GM10847 (cell line): ENCODE data around the gene VSIG2.

Experiments used
- POLR2A ChIP-seq: IDR thresholded peaks from 2 replicates; pipeline ENCODE4 v1.6.1; 2011; ENCODE audit not compliant: insufficient read length; ENCODE audit errors: extremely low read depth

The VSIG2 gene

DNA sequence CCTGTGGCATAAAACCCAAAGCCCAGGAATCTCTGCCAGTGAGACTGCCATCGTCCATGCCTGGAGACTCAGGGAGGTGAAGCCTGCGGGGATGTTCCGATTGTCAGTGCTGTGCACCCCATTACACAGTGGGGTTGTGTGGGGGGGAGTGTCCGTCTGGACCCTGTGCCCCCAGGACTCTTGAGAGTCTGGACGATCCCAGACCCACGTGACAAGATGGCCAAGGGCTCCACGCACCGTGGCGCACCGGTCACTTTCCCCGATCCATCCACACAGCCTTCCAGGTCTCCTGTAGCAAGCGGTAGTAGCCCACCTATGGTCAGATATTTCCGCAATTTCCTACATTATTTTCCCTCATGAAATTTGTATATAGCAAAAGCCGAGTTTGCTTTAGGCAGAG, 33.3 kb downstream of the VSIG2 start:
- no peak for TF ChIP-seq POLR2A

DNA sequence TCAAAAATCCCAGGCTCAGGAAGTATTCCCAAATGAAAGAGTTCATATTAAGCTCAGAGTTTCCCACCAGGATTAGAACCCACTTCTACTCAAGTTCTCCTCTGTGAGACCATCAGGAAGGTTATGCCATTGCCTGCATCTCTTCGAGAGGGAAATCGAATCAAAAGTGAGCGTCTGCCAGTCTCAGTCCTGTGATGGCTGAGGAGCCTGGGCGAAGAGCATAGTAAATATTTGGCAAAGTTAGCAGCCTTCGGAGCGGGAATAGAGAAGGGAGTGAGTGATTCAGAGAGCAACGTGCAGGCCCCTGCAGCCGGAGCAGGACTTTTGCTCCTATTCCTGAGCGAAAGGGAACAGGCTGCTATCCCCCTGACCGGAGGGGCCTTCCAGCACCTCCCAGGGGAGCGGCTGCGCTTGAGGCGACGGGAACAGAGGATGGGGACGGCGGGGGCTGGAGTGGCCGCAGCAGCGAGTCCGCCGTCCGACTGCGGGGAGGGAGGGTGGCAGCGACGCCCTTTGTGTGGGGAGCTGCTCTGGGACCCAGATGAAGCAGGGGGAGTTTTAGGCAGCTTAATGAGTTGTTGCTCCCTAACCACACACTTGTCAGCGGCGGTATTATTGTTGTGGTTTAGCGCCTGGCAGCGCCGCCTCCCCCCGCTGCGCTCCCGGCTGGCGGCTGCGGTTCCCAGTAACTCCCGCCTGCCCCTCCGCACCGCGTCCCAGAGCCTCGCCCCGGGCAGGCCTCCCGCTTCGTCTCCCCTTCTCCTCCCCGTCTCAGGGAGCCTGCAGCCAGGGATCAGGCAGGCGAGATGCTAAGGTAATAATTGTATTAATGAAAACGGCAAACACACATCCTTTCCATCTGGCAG, 34.0 kb downstream of the VSIG2 start:
- no peak for TF ChIP-seq POLR2A

DNA sequence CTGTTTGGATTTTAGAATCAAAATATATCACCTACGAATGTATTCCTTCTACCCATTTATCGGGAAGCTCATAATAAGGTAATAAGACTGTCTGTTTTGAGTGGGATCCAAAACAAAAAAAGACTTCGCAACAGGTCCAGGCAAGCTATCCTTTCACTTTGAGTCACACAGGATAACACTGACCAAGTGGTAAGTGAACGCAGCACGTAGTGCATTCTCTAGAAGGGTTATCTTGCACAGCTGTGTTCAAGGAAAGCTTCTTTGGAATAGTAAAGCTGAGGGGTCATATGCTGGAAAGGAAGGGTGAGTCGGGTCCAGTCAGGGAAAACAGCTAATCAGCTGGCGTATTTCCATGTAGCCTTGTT, 34.7 kb downstream of the VSIG2 start:
- TF ChIP-seq POLR2A = no peak

DNA sequence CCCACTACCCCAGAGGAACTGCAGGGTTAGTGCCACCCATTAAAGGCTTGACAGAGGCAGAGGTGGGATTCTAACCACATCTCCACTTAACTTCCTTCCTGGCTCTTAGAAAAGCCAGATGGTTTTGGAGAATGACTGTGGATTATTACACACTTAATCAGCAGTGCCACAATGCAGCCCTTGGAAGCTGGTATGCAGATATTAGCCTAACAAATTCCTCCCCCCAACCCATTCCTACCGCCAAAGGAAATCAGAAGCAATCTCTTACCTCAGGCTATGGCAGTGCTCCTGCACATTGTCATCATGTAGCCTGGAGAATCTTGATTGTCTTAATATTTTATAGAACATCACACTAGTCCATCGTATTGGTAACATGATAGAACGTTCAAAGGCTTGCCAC, 35.5 kb downstream of the VSIG2 start:
- no peak for TF ChIP-seq POLR2A

DNA sequence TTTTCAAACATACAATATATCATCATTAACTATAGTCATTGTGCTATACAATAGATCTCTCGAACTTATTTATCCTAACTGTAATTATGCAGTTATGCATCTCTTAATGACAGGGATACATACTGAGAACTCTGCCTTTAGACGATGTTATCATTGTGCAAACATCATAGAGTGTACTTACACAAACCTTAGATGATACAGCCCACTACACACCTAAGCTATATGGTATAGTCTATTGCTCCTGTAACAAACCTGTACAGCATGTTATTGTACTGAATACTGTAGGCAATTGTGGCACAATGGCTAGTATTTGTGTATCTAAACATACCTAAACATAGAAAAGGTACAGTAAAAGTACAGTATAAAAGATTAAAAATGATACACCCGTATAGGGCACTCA, 39.7 kb downstream of the VSIG2 start:
- TF ChIP-seq POLR2A = no peak

DNA sequence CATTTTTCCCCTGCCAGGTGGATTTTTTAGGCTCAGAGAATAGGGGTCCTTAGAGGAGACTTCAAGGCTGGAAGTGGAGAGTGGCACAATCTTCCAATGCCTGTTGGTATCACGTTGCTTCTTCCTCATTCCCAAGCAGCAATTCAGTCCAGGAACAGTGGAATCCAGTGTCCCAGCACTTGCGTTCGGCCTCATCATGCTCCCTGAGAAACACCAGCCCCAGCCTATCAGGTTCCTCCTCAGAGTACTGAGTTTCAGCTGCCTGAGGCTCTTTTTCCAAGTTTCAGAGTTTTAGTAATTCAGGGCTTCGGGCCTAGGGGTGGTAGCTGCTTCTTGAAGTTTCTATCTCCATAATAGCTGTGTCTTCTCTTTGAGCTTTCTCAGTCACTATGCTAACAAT, 44.2 kb downstream of the VSIG2 start:
- TF ChIP-seq POLR2A = no peak

DNA sequence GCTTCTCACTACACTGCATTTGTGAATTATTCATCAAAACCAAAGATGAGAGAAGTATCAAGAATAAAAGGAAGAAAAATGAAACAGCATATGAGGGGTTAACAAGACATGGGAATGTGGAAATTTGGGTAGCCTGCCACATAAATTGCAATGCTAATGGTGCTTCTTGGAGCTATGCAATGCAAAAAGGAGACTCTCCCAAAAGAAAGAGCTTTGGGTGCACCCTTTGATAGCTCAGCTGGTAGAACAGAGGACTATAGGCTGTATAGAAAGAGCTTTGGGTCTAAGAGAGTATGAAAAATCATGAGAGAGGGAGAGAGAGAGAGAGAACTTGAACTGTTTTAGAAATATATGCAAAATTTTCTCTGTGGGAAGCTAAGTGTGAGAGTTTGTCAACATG, 52.0 kb downstream of the VSIG2 start:
- no peak for TF ChIP-seq POLR2A

DNA sequence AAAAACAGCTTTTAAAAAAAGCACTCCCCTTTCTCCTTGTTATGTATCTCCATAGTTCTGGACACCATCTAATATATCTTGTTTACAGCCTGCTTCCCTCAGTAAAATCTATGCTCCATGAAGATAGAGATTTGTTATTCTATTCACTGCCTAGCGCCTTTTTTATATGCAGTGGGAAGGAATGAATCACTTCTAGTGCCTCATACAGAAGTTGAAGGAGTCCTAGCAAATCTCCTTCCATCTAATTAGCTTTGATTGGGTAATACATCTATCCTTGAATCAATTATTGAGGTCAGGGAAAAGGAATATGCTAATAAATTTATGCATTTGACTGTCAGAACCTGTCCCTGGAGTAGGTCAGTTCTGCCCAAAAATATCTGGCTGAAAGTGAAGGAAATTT, 52.5 kb downstream of the VSIG2 start:
- no peak for TF ChIP-seq POLR2A
